ENCODE measurements around the gene MAPKAPK5.
"Not testable (repeated sequence)": the region's sequence is repeated elsewhere in the genome, so short reads cannot be mapped to it uniquely, and the experiment has no call there.

Gene MAPKAPK5, protein sequence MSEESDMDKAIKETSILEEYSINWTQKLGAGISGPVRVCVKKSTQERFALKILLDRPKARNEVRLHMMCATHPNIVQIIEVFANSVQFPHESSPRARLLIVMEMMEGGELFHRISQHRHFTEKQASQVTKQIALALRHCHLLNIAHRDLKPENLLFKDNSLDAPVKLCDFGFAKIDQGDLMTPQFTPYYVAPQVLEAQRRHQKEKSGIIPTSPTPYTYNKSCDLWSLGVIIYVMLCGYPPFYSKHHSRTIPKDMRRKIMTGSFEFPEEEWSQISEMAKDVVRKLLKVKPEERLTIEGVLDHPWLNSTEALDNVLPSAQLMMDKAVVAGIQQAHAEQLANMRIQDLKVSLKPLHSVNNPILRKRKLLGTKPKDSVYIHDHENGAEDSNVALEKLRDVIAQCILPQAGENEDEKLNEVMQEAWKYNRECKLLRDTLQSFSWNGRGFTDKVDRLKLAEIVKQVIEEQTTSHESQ

DNA sequence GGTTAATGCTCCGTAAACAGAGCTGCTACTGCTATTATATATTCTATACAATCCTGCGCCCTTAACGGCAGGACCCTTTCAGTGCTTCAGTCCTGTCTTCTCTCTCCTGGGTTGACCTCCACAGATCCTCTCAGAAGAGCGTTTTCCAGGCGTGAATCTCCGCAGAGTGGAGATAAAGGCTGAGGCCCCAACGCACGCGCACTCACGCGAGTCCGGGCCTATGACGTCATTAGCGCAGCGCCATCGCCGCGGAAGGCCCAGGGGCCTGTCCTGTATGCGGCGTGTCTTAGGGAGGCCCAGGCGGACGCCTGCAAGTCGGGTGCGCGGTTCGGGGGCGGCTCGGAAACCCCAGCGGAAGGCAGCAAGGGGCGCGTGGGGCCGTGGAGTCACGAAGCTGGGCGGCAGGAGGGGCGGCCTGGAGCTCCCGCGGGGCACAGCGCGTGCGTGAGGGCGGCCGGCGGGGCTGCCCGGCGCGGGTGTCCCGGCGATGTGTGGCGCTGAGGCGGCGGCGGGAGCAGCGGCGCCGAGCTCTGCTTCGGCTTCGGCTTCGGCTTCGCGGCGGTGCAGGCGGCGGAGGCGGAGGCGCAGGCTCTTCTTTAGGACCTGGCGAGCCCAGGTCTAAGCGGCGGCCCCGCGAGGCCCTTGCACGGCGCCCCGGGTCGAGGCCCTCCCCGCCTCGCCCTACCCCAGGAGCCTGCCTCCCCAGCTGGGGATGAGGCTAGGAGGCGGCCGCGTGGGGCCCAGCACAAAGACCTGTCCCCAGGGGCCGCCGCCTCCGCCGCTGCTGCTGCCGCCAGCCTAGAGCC lies at the start of gene MAPKAPK5:
TSS of gene MAPKAPK5 (plus strand) at position 479 of the 806 bp plus-strand sequence. CDS start 506 bp downstream, outside the sequence.
- intact Hi-C loops (cut with micrococcal nuclease): no loop called here
- Mint-ChIP-seq H3K4me3 (peak within 1 kb of the TSS; percentile 89), H3K27ac (peak within 1 kb of the TSS; percentile 94), H3K36me3 (ENCODE audit: low read depth) (peaks cover 63% of the 10 kb centered on the region), H3K27me3 (no peaks in the 10 kb centered on the region), H3K9me3 (no peaks in the 10 kb centered on the region), H3K4me1 (ENCODE audit: low read depth) (peaks cover 37% of the 10 kb centered on the region)

GRCh38 chr12:111792856-111793235 lies 49.2 kb upstream of the MAPKAPK5 start:
- no peak overlapping the region for H3K4me3 Mint-ChIP-seq
- H3K9me3 Mint-ChIP-seq: no peaks in the 10 kb centered on the region
- no peaks in the 10 kb centered on the region for H3K27me3 Mint-ChIP-seq
- intact Hi-C loops (cut with micrococcal nuclease): no loop called here
- no peak overlapping the region for H3K27ac Mint-ChIP-seq
- H3K36me3 Mint-ChIP-seq (ENCODE audit: low read depth): peaks cover 94% of the 10 kb centered on the region
- no peaks in the 10 kb centered on the region for H3K4me1 Mint-ChIP-seq (ENCODE audit: low read depth)

DNA sequence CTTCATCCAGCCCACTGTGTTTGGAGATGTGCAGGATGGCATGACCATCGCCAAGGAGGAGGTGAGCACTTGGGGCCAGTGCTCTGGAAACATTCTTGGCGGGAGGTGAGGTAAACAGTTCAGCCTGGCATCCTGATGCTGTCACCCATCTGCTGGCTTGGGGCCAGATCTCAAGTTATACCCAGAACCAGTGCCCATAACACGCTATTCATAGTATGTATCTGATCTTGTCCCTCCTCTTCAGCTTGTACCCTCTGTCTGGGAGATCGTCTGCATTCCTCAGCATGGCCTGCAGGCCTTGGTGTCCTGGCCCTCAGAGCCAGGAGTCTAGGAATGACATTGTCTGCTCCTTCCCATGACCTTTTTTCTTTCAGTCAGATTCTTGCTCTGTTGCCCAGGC lies 43.8 kb upstream of the MAPKAPK5 start:
- Mint-ChIP-seq H3K27ac (no peak overlapping the region), H3K36me3 (ENCODE audit: low read depth) (peaks cover 93% of the 10 kb centered on the region), H3K9me3 (no peaks in the 10 kb centered on the region), H3K4me1 (ENCODE audit: low read depth) (no peaks in the 10 kb centered on the region), H3K4me3 (no peak overlapping the region), H3K27me3 (no peaks in the 10 kb centered on the region)
- intact Hi-C loops (cut with micrococcal nuclease): no loop called here

- Mint-ChIP-seq H3K4me3 (no peak overlapping the region), H3K27ac (no peak overlapping the region), H3K27me3 (no peaks in the 10 kb centered on the region), H3K9me3 (no peaks in the 10 kb centered on the region), H3K36me3 (ENCODE audit: low read depth) (peaks cover 92% of the 10 kb centered on the region), H3K4me1 (ENCODE audit: low read depth) (no peaks in the 10 kb centered on the region)
- intact Hi-C loops (cut with micrococcal nuclease): no loop called here
Observed at GRCh38 chr12:111799758-111800157, 42.3 kb upstream of the MAPKAPK5 start.

DNA sequence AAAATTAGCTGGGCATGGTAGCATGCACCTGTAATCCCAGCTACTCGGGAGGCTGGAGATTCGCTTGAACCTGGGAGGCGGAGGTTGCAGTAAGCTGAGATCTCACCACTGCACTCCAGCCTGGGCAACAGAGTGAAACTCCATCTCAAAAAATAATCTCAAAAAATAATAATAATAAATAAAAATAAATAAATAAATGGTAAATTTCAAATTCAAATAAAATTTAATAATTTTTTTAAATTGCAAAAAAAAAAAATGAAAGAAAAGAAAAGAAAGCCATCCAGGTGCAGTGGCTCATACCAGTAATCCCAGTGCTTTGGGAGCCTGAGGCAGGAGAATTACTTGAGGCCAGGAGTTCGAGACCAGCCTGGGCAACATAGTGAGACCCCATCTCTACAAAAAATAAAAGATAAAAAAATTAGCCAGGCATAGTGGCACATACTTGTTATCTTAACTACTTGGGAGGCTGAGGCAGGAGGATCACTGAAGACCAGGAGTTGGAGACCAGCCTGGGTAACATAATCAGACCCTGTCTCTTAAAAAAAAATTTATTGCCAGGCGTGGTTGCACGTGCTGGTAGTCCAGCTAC lies 38.9 kb upstream of the MAPKAPK5 start:
- H3K36me3 Mint-ChIP-seq (ENCODE audit: low read depth): peaks cover 87% of the 10 kb centered on the region
- intact Hi-C loops (cut with micrococcal nuclease): no loop called here
- H3K9me3 Mint-ChIP-seq: no peaks in the 10 kb centered on the region
- no peak overlapping the region for H3K27ac Mint-ChIP-seq
- H3K27me3 Mint-ChIP-seq: no peaks in the 10 kb centered on the region
- no peak overlapping the region for H3K4me3 Mint-ChIP-seq
- no peaks in the 10 kb centered on the region for H3K4me1 Mint-ChIP-seq (ENCODE audit: low read depth)

- Mint-ChIP-seq H3K27ac (no peak overlapping the region), H3K4me1 (ENCODE audit: low read depth) (no peaks in the 10 kb centered on the region), H3K9me3 (no peaks in the 10 kb centered on the region), H3K27me3 (no peaks in the 10 kb centered on the region), H3K36me3 (ENCODE audit: low read depth) (peaks cover 87% of the 10 kb centered on the region), H3K4me3 (no peak overlapping the region)
- intact Hi-C loops (cut with micrococcal nuclease): no loop called here
Observed at GRCh38 chr12:111803851-111804250, 38.2 kb upstream of the MAPKAPK5 start.

- H3K4me3 Mint-ChIP-seq: no peak overlapping the region
- no peaks in the 10 kb centered on the region for H3K27me3 Mint-ChIP-seq
- H3K9me3 Mint-ChIP-seq: no peaks in the 10 kb centered on the region
- no peaks in the 10 kb centered on the region for H3K4me1 Mint-ChIP-seq (ENCODE audit: low read depth)
- no peak overlapping the region for H3K27ac Mint-ChIP-seq
- intact Hi-C loops (cut with micrococcal nuclease): no loop called here
- H3K36me3 Mint-ChIP-seq (ENCODE audit: low read depth): peaks cover 87% of the 10 kb centered on the region
Observed at GRCh38 chr12:111806304-111806703, 35.7 kb upstream of the MAPKAPK5 start.

DNA sequence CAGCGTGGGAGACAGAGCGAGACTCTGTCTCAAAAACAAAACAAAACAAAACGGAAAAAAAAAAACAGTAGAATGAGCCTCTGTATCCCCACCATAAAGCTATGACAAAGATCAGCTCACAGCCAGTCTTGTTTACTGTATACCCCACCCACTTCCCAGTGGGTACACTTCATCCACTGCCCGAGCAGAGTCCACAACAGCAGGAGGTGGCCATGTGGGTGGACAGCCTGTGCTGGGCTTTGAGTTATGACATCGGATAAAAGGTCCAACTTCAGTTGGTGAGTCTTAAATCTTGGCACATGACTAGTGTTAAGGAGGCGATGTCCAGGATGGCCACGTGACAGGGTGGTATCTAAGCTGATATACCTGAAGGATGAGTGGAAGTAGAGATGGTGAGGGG lies 34.8 kb upstream of the MAPKAPK5 start:
- Mint-ChIP-seq H3K9me3 (no peaks in the 10 kb centered on the region), H3K4me1 (ENCODE audit: low read depth) (no peaks in the 10 kb centered on the region), H3K36me3 (ENCODE audit: low read depth) (peaks cover 87% of the 10 kb centered on the region), H3K27ac (no peak overlapping the region), H3K27me3 (no peaks in the 10 kb centered on the region), H3K4me3 (no peak overlapping the region)
- intact Hi-C loops (cut with micrococcal nuclease): no loop called here

- Mint-ChIP-seq H3K4me3 (no peak overlapping the region), H3K9me3 (no peaks in the 10 kb centered on the region), H3K4me1 (ENCODE audit: low read depth) (peaks cover 10% of the 10 kb centered on the region), H3K27me3 (no peaks in the 10 kb centered on the region), H3K36me3 (ENCODE audit: low read depth) (peaks cover 45% of the 10 kb centered on the region), H3K27ac (peak overlapping the region; percentile 8)
- intact Hi-C loops (cut with micrococcal nuclease): loop anchor here (1.0 kb wide), 1 partner anchor 60 kb away; no protein-coding TSS in a partner anchor
Observed at GRCh38 chr12:111812881-111813741, 28.9 kb upstream of the MAPKAPK5 start.

- no peak overlapping the region for H3K4me3 Mint-ChIP-seq
- peaks cover 10% of the 10 kb centered on the region for H3K4me1 Mint-ChIP-seq (ENCODE audit: low read depth)
- H3K27me3 Mint-ChIP-seq: peaks cover 1% of the 10 kb centered on the region
- H3K27ac Mint-ChIP-seq: no peak overlapping the region
- H3K9me3 Mint-ChIP-seq: no peaks in the 10 kb centered on the region
- H3K36me3 Mint-ChIP-seq (ENCODE audit: low read depth): peaks cover 15% of the 10 kb centered on the region
- intact Hi-C loops (cut with micrococcal nuclease): no loop called here
Observed at GRCh38 chr12:111816065-111816615, 25.9 kb upstream of the MAPKAPK5 start.

DNA sequence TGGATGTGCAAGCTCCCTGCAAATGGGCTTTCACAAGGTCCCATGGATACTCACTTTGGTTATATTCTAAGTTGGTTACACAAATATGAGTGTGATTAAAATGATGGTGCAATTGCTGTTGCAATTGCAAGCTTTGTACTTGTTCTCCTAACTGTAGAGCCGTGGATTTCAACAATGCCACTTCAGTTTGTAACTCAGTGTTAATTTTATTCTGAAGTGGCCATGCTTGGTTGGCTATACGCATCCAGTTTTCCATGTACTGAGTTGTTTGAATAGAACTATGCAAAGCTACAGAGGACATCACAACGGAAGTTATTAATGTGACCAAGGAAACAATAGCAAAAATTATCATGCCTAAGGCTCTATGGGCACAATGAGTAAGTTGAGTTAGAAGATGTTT lies 25.1 kb upstream of the MAPKAPK5 start:
- intact Hi-C loops (cut with micrococcal nuclease); H3K27ac Mint-ChIP-seq; H3K4me3 Mint-ChIP-seq; H3K36me3 Mint-ChIP-seq (ENCODE audit: low read depth); H3K9me3 Mint-ChIP-seq; H3K27me3 Mint-ChIP-seq: not testable (repeated sequence)
- H3K4me1 Mint-ChIP-seq (ENCODE audit: low read depth): peaks cover 18% of the 10 kb centered on the region

- peaks cover 23% of the 10 kb centered on the region for H3K4me1 Mint-ChIP-seq (ENCODE audit: low read depth)
- intact Hi-C loops (cut with micrococcal nuclease): no loop called here
- H3K27me3 Mint-ChIP-seq: peaks cover 1% of the 10 kb centered on the region
- H3K4me3 Mint-ChIP-seq: no peak overlapping the region
- H3K36me3 Mint-ChIP-seq (ENCODE audit: low read depth): no peaks in the 10 kb centered on the region
- no peaks in the 10 kb centered on the region for H3K9me3 Mint-ChIP-seq
- no peak overlapping the region for H3K27ac Mint-ChIP-seq
Observed at GRCh38 chr12:111818340-111818739, 23.7 kb upstream of the MAPKAPK5 start.
